Mesenchymal stem cell (in vitro differentiated cells and primary cell): ENCODE measurements around the gene ZDHHC21.

Experiments used
- DNase-seq: peaks from one replicate; pipeline ENCODE4 v3.0.0-alpha.2; 2013
- H2AFZ ChIP-seq: one replicate; pipeline ENCODE4 v1.6.1; 2013; ENCODE audit warnings: low read depth, mild to moderate bottlenecking, control low read depth, inconsistent platforms, low read length, moderate library complexity
- H2AK5ac ChIP-seq: 2 replicates; pipeline ENCODE4 v1.6.1; 2013; ENCODE audit warnings: low read length, moderate library complexity, mild to moderate bottlenecking, inconsistent platforms; ENCODE audit not compliant: severe bottlenecking
- H2BK120ac ChIP-seq: one replicate; pipeline ENCODE4 v1.6.1; 2013; ENCODE audit warnings: low read depth, mild to moderate bottlenecking, inconsistent platforms, low read length, moderate library complexity
- H2BK12ac ChIP-seq, 2 experiments: one replicate each; pipeline ENCODE4 v1.6.1; 2013; ENCODE audit warnings: inconsistent platforms in 2 of 2, low read length in 2 of 2, mild to moderate bottlenecking in 2 of 2, moderate library complexity in 2 of 2, control low read depth in 1 of 2
- H2BK15ac ChIP-seq: one replicate; pipeline ENCODE4 v1.6.1; 2013; ENCODE audit warnings: mild to moderate bottlenecking, low read depth, inconsistent platforms; ENCODE audit not compliant: poor library complexity, severe bottlenecking
- H2BK5ac ChIP-seq: 2 replicates; pipeline ENCODE4 v1.6.1; 2013; ENCODE audit warnings: low read depth, mild to moderate bottlenecking, low read length, control low read depth, inconsistent platforms; ENCODE audit not compliant: poor library complexity, severe bottlenecking
- H3K14ac ChIP-seq, 2 experiments: one replicate each; pipeline ENCODE4 v1.6.1; 2013; ENCODE audit warnings: inconsistent platforms in 2 of 2, low read length in 2 of 2, control low read depth in 1 of 2, mild to moderate bottlenecking in 1 of 2, moderate library complexity in 1 of 2
- H3K18ac ChIP-seq, 2 experiments: one replicate each; pipeline ENCODE4 v1.6.1; 2013; ENCODE audit warnings: inconsistent platforms in 2 of 2, low read length in 2 of 2, control low read depth in 1 of 2, low read depth in 1 of 2, mild to moderate bottlenecking in 1 of 2
- H3K23ac ChIP-seq, 2 experiments: one replicate each; pipeline ENCODE4 v1.6.1; 2013; ENCODE audit warnings: inconsistent platforms in 2 of 2, low read length in 2 of 2, mild to moderate bottlenecking in 2 of 2, moderate library complexity in 2 of 2, control low read depth in 1 of 2
- H3K27ac ChIP-seq: 2 replicates; pipeline ENCODE4 v1.5.1; 2013; ENCODE audit warnings: mild to moderate bottlenecking, moderate library complexity, low read length, control low read depth, inconsistent platforms; ENCODE audit not compliant: poor library complexity, severe bottlenecking
- H3K27me3 ChIP-seq, 2 experiments: 2 replicates each; pipeline versions ENCODE4 v1.6.1 to v1.7.0; 2013; ENCODE audit warnings: low read length in 2 of 2, mild to moderate bottlenecking in 2 of 2, moderate library complexity in 2 of 2, control low read depth in 1 of 2, inconsistent platforms in 1 of 2; ENCODE audit not compliant: control insufficient read depth in 1 of 2, insufficient read depth in 1 of 2
- H3K36me3 ChIP-seq, 2 experiments: 2 replicates each; pipeline versions ENCODE4 v1.6.1 to v1.7.0; 2013; ENCODE audit warnings: low read length in 2 of 2, control low read depth in 1 of 2, inconsistent platforms in 1 of 2, low read depth in 1 of 2, mild to moderate bottlenecking in 1 of 2; ENCODE audit not compliant: insufficient read depth in 2 of 2, control insufficient read depth in 1 of 2
- H3K4ac ChIP-seq, 2 experiments: one replicate each; pipeline ENCODE4 v1.6.1; 2013; ENCODE audit warnings: inconsistent platforms in 2 of 2, low read length in 2 of 2, mild to moderate bottlenecking in 2 of 2, moderate library complexity in 2 of 2, control low read depth in 1 of 2, low read depth in 1 of 2
- H3K4me1 ChIP-seq: 2 replicates; pipeline ENCODE4 v1.6.1; 2013; ENCODE audit warnings: low read depth, low read length, control low read depth; ENCODE audit not compliant: control insufficient read depth, insufficient read depth
- H3K4me2 ChIP-seq: 2 replicates; pipeline ENCODE4 v1.6.1; 2013; ENCODE audit warnings: low read length, mild to moderate bottlenecking, inconsistent platforms; ENCODE audit not compliant: poor library complexity, severe bottlenecking
- H3K4me3 ChIP-seq, 2 experiments: 2 replicates each; pipeline versions ENCODE4 v1.5.1 to v1.7.0; 2013; ENCODE audit warnings: low read length in 2 of 2, mild to moderate bottlenecking in 2 of 2, control low read depth in 1 of 2, low read depth in 1 of 2; ENCODE audit not compliant: insufficient read depth in 1 of 2
- H3K79me1 ChIP-seq: replicated peaks from 2 replicates; pipeline ENCODE4 v1.6.1; 2013; ENCODE audit warnings: mild to moderate bottlenecking, control low read depth, low read length, inconsistent platforms; ENCODE audit not compliant: poor library complexity, severe bottlenecking
- H3K9ac ChIP-seq: 2 replicates; pipeline ENCODE4 v1.7.0; 2013; ENCODE audit warnings: mild to moderate bottlenecking, low read length, moderate library complexity
- H3K9me3 ChIP-seq: 2 replicates; pipeline ENCODE4 v1.7.0; 2013; ENCODE audit warnings: mild to moderate bottlenecking, low read length; ENCODE audit not compliant: control insufficient read depth
- H4K8ac ChIP-seq: one replicate; pipeline ENCODE4 v1.6.1; 2013; ENCODE audit warnings: inconsistent platforms, mild to moderate bottlenecking, low read length, moderate library complexity
- H4K91ac ChIP-seq: one replicate; pipeline ENCODE4 v1.6.1; 2013; ENCODE audit warnings: mild to moderate bottlenecking, low read length, inconsistent platforms
- WGBS: methylation state at CpG from one replicate; pipeline ENCODE4 v1.1.7; 2013; ENCODE audit warnings: mixed read lengths; 5-methylcytosine and 5-hydroxymethylcytosine counted together

The ZDHHC21 gene

DNA sequence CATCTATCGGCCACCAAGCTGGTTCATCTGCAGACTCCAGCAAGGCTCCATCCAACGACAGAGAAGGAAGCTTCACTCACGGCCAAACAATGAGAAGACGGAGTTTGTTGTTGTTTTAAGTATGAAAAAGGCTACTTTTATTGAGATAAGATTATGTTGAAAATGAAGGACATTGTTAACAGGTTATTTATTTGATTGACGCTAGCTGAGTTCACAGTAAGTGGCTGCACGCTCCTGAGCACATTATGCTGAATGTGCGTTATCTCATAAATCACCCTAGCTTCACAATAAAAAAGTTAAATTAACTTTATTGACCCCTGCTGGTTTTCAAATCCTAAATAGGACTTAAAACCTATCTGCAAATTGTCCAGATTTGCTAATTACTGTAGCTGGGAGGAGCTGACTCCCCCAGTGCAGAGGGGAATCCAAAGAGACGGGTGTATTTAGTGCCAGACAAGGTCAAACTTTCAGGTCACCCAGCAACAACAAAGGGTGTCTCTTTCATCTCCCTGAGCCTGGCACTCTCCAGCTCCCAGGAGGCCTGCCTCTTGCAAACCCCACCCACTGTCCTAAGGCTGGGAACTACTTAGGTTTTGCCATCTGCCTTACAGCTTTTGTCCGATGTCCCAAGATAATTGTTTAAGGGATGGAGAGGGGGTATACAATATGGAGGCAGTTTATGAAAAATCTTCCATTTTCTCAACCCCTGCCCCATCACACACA is 129.2 kb downstream of the ZDHHC21 start:
- peaks cover 3% of the 10 kb centered on the region for H3K4me1 ChIP-seq
- H3K23ac ChIP-seq: no peak overlapping the region
- H2BK5ac ChIP-seq: no peak overlapping the region
- H3K9ac ChIP-seq: no peak overlapping the region
- WGBS: 80% methylated on average over 8 of the region's 9 CpGs
- no peak overlapping the region for H3K18ac ChIP-seq
- H3K27me3 ChIP-seq: peaks cover 0 to 9% of the 10 kb centered on the region in 2 experiments
- no peaks in the 10 kb centered on the region for H3K9me3 ChIP-seq
- H2AK5ac ChIP-seq: no peak overlapping the region
- H4K91ac ChIP-seq: no peak overlapping the region
- H3K79me1 ChIP-seq: no peaks in the 10 kb centered on the region
- H2BK120ac ChIP-seq: no peak overlapping the region
- H2BK12ac ChIP-seq: no peak overlapping the region
- no peak overlapping the region for H2BK15ac ChIP-seq
- H4K8ac ChIP-seq: no peak overlapping the region
- no peak overlapping the region for H3K4me3 ChIP-seq
- H3K14ac ChIP-seq: no peak overlapping the region
- no peak overlapping the region for H3K4ac ChIP-seq
- H3K4me2 ChIP-seq: no peak overlapping the region
- no peak overlapping the region for H2AFZ ChIP-seq
- H3K36me3 ChIP-seq: no peaks in the 10 kb centered on the region
- no peak overlapping the region for H3K27ac ChIP-seq
- no peak for DNase-seq

DNA sequence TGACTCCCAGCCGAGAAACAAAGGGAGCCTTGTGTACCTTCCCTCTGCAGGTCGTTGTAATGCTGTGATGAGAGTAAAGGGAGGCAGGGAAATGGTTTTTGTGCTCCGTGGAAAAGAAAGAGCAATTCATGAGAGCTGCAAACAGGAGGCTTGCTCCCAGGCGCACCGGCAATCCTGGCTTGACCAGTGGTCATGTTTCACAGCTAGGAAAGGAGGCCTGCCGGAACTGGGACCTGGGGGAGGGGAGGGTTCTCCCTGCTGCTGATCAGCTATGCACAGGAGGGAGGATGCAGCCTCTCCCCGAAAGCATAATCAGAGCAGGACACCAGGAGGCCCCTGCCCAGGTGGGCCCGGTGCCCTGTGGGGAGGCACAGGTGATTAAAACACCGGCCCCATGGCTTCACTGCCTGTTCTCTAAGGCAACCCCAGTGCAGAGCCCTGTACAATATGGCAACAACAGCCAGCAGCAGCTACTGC is 131.3 kb downstream of the ZDHHC21 start:
- no peak overlapping the region for H2BK5ac ChIP-seq
- H3K27me3 ChIP-seq: peaks cover 0 to 9% of the 10 kb centered on the region in 2 experiments
- peaks cover 3% of the 10 kb centered on the region for H3K4me1 ChIP-seq
- H3K4ac ChIP-seq: no peak overlapping the region
- no peak for DNase-seq
- no peaks in the 10 kb centered on the region for H3K79me1 ChIP-seq
- H2AK5ac ChIP-seq: no peak overlapping the region
- H2BK15ac ChIP-seq: no peak overlapping the region
- no peak overlapping the region for H3K4me2 ChIP-seq
- no peak overlapping the region for H3K23ac ChIP-seq
- no peak overlapping the region for H4K8ac ChIP-seq
- no peak overlapping the region for H3K9ac ChIP-seq
- H3K18ac ChIP-seq: no peak overlapping the region
- peak overlapping the region in 1 of 2 experiments; percentile 0 for H3K4me3 ChIP-seq
- no peak overlapping the region for H3K27ac ChIP-seq
- no peaks in the 10 kb centered on the region for H3K9me3 ChIP-seq
- no peak overlapping the region for H2BK120ac ChIP-seq
- H2BK12ac ChIP-seq: no peak overlapping the region
- WGBS: 34% methylated on average over 9 of the region's 9 CpGs
- H2AFZ ChIP-seq: no peak overlapping the region
- H4K91ac ChIP-seq: no peak overlapping the region
- H3K14ac ChIP-seq: no peak overlapping the region
- no peaks in the 10 kb centered on the region for H3K36me3 ChIP-seq
